Testis (tissue), 3 donors: ENCODE results near the gene PRSS27. TPM values are rescaled to one million over a fixed set of nuclear protein-coding genes. Genes with fewer than 3 reads are reported as not detected.

ENCODE experiments used
- DNase-seq: peaks from one replicate; pipeline ENCODE4 v3.0.0-alpha.2; 2019
- H3K27ac ChIP-seq, 2 donors: fragments of 200-600 bp; sonication (generic); one replicate each; pipeline ENCODE4 v1.5.1; 2019
- H3K27me3 ChIP-seq: fragments of 200-600 bp; sonication (generic); one replicate; pipeline ENCODE4 v1.5.1; 2019
- H3K36me3 ChIP-seq: fragments of 200-600 bp; sonication (generic); one replicate; pipeline ENCODE4 v1.5.1; 2017; ENCODE audit warnings: low read depth; ENCODE audit errors: missing control alignments
- H3K4me1 ChIP-seq: fragments of 200-600 bp; sonication (generic); one replicate; pipeline ENCODE4 v1.5.1; 2019
- H3K4me3 ChIP-seq, 2 donors: fragments of 200-600 bp; sonication (generic); one replicate each; pipeline ENCODE4 v1.5.1; 2017 to 2019
- H3K9me3 ChIP-seq: fragments of 200-600 bp; sonication (generic); one replicate; pipeline ENCODE4 v1.5.1; 2017
- POLR2A ChIP-seq: fragments of 450-650 bp; IDR thresholded peaks from one replicate; pipeline ENCODE4 v1.6.1; 2017; ENCODE audit warnings: antibody characterized with exemption, mild to moderate bottlenecking, moderate library complexity
- WGBS, 2 donors: methylation state at CpG; one replicate each; pipeline ENCODE4 v1.1.5; 2018; 5-methylcytosine and 5-hydroxymethylcytosine counted together
- intact Hi-C: fragments of 100-400 bp; cut with DNase I; formaldehyde crosslinking; loops from one replicate; pipeline ENCODE4 v1.15.1; 2023; ENCODE audit warnings: low total_unique reads
- polyA plus RNA-seq: library from polyadenylated mRNA; stranded (reverse); fragments of 350-450 nt; fragmentation: Illumina TruSeq; extraction: RNeasy Lipid Tissue Mini Kit (QIAGEN cat#74804); gene quantifications from one replicate; pipeline ENCODE4 v1.2.3, GENCODE V29; 2014; ENCODE audit warnings: low read depth, low replicate concordance; ENCODE audit not compliant: insufficient read depth
- total RNA-seq, 2 donors: library from RNA; depleted of rRNA; stranded (reverse); fragments of >200 nt; gene quantifications; one replicate each; pipeline ENCODE4 v1.2.3, GENCODE V29; 2016
- TF ChIP-seq, protein P1 (sequence below), 3 experiments: fragments of 450-650 bp in 2 of 3; fragments of 200-600 bp in 1 of 3; sonication (generic) in 1 of 3; IDR thresholded peaks; one replicate each; pipeline ENCODE4 v1.5.1; 2016 to 2019; ENCODE audit warnings: antibody characterized with exemption in 3 of 3, mild to moderate bottlenecking in 2 of 3, moderate library complexity in 1 of 3

The PRSS27 gene
- total and polyA plus RNA-seq, 3 donors from 2014 or later: 4.3 to 6.7 (median 6.4) TPM

DNA sequence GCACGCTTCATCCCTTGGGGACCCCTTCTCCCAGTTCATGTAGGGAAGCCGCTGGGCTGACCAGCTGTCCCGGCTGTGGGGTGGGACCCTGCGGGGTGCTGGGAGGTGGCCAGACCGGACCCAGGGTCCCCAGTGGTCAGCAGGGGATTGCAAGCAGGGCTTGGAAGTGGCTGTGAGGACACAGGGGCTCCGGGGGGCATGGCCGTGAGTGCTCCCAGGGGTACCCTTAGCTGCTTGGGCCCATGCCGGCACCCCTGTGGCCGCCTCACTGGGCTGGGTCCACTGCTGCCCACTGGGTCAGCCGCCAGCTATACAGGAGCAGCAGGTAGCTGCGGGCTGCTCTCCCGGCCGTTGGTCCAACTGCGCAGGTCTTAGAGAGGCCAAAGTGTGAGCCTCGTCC lies 18.8 kb downstream of the PRSS27 start:
- DNase-seq: no peak
- 93 to 95% methylated on average over 4 to 15 of the region's 15 CpGs for WGBS, 2 donors
- Histone ChIP-seq H3K4me1 (no peaks in the 10 kb centered on the region), H3K9me3 (no peaks in the 10 kb centered on the region), H3K27ac (no peak overlapping the region), H3K27me3 (no peaks in the 10 kb centered on the region), H3K4me3 (no peak overlapping the region), H3K36me3 (no peaks in the 10 kb centered on the region)
- intact Hi-C loops: no loop called here
- TF ChIP-seq, protein P1, sequence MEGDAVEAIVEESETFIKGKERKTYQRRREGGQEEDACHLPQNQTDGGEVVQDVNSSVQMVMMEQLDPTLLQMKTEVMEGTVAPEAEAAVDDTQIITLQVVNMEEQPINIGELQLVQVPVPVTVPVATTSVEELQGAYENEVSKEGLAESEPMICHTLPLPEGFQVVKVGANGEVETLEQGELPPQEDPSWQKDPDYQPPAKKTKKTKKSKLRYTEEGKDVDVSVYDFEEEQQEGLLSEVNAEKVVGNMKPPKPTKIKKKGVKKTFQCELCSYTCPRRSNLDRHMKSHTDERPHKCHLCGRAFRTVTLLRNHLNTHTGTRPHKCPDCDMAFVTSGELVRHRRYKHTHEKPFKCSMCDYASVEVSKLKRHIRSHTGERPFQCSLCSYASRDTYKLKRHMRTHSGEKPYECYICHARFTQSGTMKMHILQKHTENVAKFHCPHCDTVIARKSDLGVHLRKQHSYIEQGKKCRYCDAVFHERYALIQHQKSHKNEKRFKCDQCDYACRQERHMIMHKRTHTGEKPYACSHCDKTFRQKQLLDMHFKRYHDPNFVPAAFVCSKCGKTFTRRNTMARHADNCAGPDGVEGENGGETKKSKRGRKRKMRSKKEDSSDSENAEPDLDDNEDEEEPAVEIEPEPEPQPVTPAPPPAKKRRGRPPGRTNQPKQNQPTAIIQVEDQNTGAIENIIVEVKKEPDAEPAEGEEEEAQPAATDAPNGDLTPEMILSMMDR (IDR thresholded peaks at IDR 0.05): no peak
- no peak for TF ChIP-seq POLR2A

DNA sequence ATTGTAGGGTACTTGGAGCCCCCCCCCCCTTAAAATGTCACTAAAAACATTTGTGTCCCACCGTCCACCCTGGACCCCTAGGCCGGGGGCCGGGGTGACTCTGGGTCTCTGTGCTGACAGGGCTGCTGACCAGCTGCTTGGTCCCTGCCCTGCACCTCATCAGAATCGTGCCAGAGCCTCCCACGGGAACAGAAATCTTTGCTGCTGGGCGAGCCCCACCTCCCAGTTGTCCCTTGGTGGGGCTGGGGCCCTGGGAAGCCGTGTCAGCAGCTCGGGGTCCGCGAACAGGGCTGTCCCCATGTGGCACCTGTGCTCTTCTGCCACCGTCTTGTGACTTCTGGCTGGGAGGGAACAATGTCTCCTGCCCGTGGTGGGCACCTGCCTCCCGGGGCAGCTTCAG lies 19.2 kb downstream of the PRSS27 start:
- WGBS, 2 donors: 76 to 82% methylated on average over 11 to 12 of the region's 13 CpGs
- no peaks in the 10 kb centered on the region for H3K4me1 ChIP-seq
- intact Hi-C loops: no loop called here
- DNase-seq: no peak
- no peaks in the 10 kb centered on the region for H3K36me3 ChIP-seq
- H3K9me3 ChIP-seq: no peaks in the 10 kb centered on the region
- TF ChIP-seq, protein P1 (IDR thresholded peaks at IDR 0.05): no peak
- no peak for TF ChIP-seq POLR2A
- H3K27ac ChIP-seq: no peak overlapping the region
- no peaks in the 10 kb centered on the region for H3K27me3 ChIP-seq
- H3K4me3 ChIP-seq: no peak overlapping the region

GRCh38 chr16:2699791-2700600 lies 20.0 kb downstream of the PRSS27 start:
- no peak for DNase-seq
- no peaks in the 10 kb centered on the region for H3K27me3 ChIP-seq
- H3K4me3 ChIP-seq: no peak overlapping the region
- no peaks in the 10 kb centered on the region for H3K4me1 ChIP-seq
- H3K36me3 ChIP-seq: no peaks in the 10 kb centered on the region
- H3K27ac ChIP-seq: no peak overlapping the region
- intact Hi-C loops: no loop called here
- H3K9me3 ChIP-seq: no peaks in the 10 kb centered on the region
- TF ChIP-seq, protein P1 (IDR thresholded peaks at IDR 0.05): no peak
- no peak for TF ChIP-seq POLR2A
- 91 to 96% methylated on average over 10 to 28 of the region's 28 CpGs for WGBS, 2 donors

- no peaks in the 10 kb centered on the region for H3K4me1 ChIP-seq
- WGBS, 2 donors: 86 to 91% methylated on average over 24 to 31 of the region's 32 CpGs
- no peak for DNase-seq
- intact Hi-C loops: no loop called here
- H3K36me3 ChIP-seq: no peaks in the 10 kb centered on the region
- no peaks in the 10 kb centered on the region for H3K27me3 ChIP-seq
- no peaks in the 10 kb centered on the region for H3K9me3 ChIP-seq
- TF ChIP-seq, protein P1 (IDR thresholded peaks at IDR 0.05): no peak
- no peak for TF ChIP-seq POLR2A
- H3K4me3 ChIP-seq: no peak overlapping the region
- no peak overlapping the region for H3K27ac ChIP-seq
These were observed 20.9 kb downstream of the PRSS27 start for GRCh38 chr16:2698965-2699750.
